Mesodermal cell (in vitro differentiated cells): ENCODE data around the gene SLC25A34.

Experiments used
- H3K27ac ChIP-seq: 2 replicates; pipeline ENCODE4 v1.7.0; 2013; ENCODE audit warnings: mild to moderate bottlenecking, low read depth, low read length, moderate library complexity; ENCODE audit not compliant: severe bottlenecking
- H3K36me3 ChIP-seq: 2 replicates; pipeline ENCODE4 v1.7.1; 2013; ENCODE audit warnings: mild to moderate bottlenecking, low read length, moderate library complexity; ENCODE audit not compliant: control insufficient read depth, insufficient read depth
- H3K4me1 ChIP-seq: one replicate; pipeline ENCODE4 v1.7.1; 2013; ENCODE audit warnings: mild to moderate bottlenecking, low read length; ENCODE audit not compliant: insufficient read depth, control insufficient read depth, poor library complexity, severe bottlenecking
- H3K4me3 ChIP-seq: 2 replicates; pipeline ENCODE4 v1.7.0; 2013; ENCODE audit warnings: low read length, control low read depth, mild to moderate bottlenecking; ENCODE audit not compliant: insufficient read depth, poor library complexity, severe bottlenecking; ENCODE audit errors: extremely low read depth
- H3K9me3 ChIP-seq: 2 replicates; pipeline ENCODE4 v1.7.1; 2013; ENCODE audit warnings: mild to moderate bottlenecking, low read length, moderate library complexity; ENCODE audit not compliant: control insufficient read depth
- WGBS, 2 experiments: methylation state at CpG; one replicate each; pipeline ENCODE4 v1.1.5; 2013; ENCODE audit warnings: missing lambda C conversion rate in 2 of 2; ENCODE audit not compliant: insufficient coverage in 2 of 2; 5-methylcytosine and 5-hydroxymethylcytosine counted together

The SLC25A34 gene

DNA sequence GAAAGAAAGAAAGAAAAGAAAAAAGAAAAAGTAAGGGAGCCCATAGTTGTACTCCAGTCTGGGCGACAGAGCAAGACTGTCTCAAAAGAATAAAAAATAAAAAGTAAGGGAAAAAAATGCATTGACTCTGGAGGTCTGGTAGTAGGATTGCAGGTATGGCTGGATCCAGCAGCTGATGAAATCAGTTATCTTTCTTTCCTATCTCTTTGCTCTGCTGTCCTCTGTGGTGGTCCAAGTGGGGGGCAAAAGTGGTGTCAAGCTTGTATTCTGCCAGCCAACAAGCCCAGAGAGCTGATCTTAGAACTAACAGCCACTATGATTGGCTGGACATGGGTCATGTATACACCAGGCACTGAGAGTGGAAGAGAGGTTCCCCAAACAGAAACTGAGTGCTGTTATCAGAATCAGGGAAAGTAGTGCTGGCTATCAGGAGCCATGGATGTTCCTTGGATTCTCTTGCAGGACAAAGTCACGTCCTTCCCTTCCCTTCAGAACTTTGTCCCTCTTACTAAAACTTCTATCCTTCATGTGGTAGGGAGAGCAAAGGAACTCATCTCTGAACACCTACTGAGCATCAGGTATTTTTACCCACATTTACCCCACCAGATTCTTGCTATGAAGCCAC lies 19.1 kb downstream of the SLC25A34 start:
- no peaks in the 10 kb centered on the region for H3K9me3 ChIP-seq
- WGBS, 2 experiments, result 80 to 100% methylated on average over 1 of the region's 2 CpGs
- peaks cover 15% of the 10 kb centered on the region for H3K4me1 ChIP-seq

DNA sequence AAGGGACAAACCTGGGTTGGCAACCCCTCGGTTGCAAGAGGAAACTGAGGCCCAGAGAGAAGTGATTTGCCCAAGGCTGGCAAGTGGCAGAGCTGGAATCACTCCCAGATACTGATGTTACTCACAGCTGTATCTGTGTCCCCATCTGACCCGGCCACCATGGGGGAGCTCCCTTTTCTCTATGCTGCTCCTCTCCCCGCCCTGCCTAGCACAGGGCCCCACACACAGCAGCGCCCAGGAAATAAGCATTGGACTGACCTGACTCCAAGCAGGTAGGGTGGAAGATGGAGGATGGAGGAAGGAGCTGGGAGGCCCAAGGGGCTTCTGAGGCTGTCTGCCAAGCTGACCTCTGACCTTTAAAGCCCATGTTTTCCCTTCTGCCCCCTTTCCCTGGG lies 19.6 kb downstream of the SLC25A34 start:
- Histone ChIP-seq H3K36me3 (no peaks in the 10 kb centered on the region), H3K9me3 (no peaks in the 10 kb centered on the region), H3K27ac (no peak overlapping the region), H3K4me1 (peaks cover 14% of the 10 kb centered on the region), H3K4me3 (no peak overlapping the region)
- 86 to 94% methylated on average over 2 of the region's 4 CpGs for WGBS, 2 experiments

More for the DNA sequence above, 19.1 kb downstream of the SLC25A34 start:
- Histone ChIP-seq H3K27ac (no peak overlapping the region), H3K36me3 (no peaks in the 10 kb centered on the region), H3K4me3 (no peak overlapping the region)

DNA sequence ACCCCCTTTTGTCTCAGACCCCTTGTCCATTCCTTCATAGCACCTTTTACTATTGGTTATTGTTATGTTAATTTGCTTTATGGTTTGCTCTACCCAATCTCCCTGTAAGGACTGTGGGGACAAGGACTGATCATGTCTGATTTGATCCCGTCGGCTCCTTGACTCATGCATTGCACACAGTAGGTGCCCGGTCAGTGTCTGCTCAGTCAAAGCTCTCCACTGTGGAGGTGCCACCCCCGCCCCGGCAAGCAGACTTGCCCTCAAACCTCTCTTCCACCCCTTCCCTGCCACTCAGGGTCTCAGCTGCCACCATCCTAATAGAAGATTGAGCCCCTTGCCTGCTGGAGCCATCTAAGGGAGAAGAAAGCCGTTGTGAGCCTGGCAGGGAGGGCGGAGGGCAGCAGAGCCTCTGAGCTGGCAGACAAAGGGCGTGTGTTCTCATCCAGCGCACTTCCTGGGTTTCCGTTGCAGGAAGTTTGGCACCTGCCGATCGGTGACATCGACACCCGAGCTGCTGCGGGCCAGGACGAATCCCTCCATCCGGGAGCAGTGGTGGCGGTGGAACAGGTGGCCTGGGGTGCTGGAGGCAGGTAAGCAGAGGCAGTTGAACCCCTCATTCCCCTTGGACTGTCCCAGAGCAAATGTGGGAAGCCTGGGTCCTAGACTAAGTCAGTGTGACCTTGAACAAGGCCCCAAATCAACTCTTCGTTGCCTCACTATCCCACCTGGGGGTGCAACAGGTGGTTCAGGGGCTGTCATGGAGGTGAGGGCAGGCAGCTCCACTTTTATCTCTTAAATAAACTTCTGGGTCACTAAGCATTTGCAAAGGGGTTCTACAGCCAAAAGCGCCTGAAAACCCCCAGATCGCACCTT lies 20.3 kb downstream of the SLC25A34 start:
- Histone ChIP-seq H3K4me3 (no peak overlapping the region), H3K4me1 (peaks cover 21% of the 10 kb centered on the region), H3K36me3 (no peaks in the 10 kb centered on the region), H3K9me3 (no peaks in the 10 kb centered on the region), H3K27ac (no peak overlapping the region)
- 55% methylated on average over 18 to 20 of the region's 21 CpGs for whole genome bisulfite sequencing, 2 experiments

DNA sequence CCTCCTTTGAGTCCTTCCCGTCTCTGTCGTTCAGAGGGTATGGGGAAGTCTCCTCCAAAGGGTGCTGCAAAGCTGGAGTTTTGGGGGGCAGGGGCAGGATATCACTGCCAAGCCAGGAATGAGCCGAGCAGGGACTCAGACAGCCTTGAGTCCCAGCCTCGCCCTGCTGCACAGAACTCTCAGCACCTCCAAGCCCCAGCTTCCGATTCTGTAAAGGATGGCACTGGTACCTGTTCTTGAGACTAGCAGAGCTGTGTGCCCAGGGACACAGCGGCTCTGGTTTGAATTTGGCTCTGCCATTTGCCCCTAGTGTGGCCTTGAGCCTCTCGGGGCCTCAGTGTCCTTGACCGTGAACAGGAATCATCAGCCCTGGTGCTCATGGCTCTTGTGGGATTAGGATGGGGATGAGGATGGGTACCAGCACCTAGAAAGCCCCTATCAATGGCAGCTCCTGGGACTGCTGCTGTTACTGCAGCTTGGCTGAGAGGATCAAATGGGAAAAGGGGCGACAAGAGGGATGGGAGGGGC lies 21.0 kb downstream of the SLC25A34 start:
- Histone ChIP-seq H3K4me1 (peaks cover 26% of the 10 kb centered on the region), H3K9me3 (no peaks in the 10 kb centered on the region), H3K36me3 (peaks cover 6% of the 10 kb centered on the region), H3K4me3 (no peak overlapping the region), H3K27ac (no peak overlapping the region)
- 70 to 84% methylated on average over 8 of the region's 9 CpGs for WGBS, 2 experiments

DNA sequence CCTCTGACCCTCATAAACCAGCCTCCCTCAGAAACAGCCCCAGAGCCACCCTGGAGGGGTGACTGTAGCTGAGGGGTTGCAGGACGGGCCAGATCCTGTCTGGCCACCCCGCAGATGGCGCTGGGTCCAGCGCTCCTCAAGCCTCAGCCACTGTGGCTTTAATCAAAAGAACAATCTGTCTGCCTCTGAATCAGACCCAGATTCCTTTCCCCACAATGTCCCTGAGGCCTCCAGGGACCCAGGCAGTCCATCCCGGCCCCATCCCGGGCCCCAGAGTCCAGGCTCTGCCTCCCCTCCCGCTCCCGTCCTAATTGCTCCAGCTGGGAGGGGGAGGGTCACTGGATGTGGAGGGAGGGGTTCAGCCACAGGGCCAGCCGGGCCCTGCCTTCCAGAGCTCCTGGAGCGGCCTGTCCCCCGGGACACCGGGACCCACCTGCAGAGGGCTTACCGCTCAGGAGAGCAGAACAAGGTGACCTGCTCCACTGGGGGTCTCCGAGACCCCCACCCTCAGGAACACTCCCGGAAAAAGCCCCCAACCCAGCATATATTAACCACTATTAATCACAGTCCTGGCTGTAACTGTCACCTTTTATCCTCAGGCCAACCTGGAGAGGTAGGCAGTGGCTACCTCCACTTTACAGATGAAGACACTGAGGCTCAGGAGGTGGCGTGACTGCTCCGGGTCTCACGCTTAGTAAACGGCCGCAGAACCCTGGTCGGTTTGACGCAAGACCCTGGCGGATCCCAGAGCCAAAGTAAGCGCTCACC lies 21.7 kb downstream of the SLC25A34 start:
- peaks cover 29% of the 10 kb centered on the region for H3K4me1 ChIP-seq
- H3K9me3 ChIP-seq, result no peaks in the 10 kb centered on the region
- 7 to 13% methylated on average over 14 to 19 of the region's 24 CpGs for WGBS, 2 experiments
- H3K36me3 ChIP-seq, result peaks cover 9% of the 10 kb centered on the region
- H3K27ac ChIP-seq, result no peak overlapping the region
- H3K4me3 ChIP-seq, result peak overlapping the region; percentile 88

DNA sequence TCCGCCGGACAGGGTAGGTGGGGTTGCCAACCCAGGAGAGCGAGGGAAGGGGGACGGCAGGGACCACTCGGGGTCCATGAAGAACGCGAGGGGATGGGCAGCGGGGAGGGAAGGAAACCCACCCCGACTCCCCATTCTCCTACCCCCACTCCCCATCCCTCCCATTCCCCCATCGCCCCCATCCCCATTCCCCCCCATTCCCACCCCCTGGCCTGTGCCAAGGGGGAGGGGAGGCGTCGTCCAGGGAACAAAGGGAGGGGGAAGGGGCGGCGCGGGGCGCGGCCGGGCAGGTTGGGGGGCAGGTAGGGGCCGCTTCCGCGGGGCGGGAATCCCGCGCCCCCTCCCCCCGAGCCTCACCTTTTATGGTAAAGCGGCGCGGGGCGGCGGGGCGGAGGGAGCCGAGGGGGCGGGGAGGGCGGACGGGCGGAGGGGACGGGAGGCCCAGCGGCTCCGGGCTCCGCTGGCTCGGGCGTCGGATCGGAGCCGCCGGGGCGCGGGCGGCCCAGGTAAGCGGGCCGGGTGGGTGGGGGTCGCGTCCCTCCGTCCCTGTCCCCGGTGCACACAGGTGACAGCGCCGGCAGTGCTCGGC lies 22.4 kb downstream of the SLC25A34 start, which contains the start of gene FBLIM1:
Gene FBLIM1, plus strand, starts transcription at position 453 of the 589 bp plus-strand sequence. CDS start 6,189 bp downstream, outside the sequence.
- H3K36me3 ChIP-seq, result peaks cover 9% of the 10 kb centered on the region
- H3K27ac ChIP-seq, result peak within 1 kb of the TSS; percentile 23
- H3K9me3 ChIP-seq, result no peaks in the 10 kb centered on the region
- H3K4me3 ChIP-seq, result peak within 1 kb of the TSS; percentile 88
- peaks cover 30% of the 10 kb centered on the region for H3K4me1 ChIP-seq
- 0 to 1% methylated on average over 3 to 40 of the region's 58 CpGs for WGBS, 2 experiments

DNA sequence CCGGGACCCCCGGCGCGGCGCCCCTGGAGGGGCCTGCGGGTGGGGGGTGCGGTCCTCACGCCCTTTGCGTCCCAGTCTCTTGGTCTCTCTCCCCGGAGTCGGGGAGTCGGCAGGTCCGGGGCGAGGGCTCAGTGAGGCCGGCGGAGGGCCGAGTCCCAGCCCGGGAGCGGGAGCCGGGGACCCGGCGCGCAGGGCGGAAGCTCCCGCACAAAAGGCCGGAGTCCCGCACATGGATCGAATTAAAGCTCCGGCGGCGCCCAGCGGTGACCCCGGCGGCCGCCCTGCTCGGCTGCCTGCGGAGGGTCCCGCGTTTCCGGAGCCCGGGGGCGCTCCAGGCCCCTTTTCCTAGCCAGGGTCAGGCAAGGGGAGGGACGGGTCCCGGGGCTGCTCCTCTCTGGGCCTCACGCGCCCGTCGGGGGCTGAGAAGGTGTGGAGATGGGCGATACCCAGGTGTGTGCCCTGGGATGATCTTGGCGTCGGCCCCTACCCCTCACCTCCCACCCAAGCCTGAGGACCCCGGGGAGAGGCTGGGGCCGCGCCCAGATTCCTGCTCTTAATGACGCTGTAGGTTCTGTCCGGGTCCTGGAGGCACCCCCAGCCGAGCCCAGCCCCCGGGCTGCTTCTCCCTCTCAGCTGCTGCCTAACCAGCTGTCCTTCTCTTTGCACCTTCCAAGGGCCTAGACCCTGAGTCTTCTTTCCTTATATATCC lies 23.0 kb downstream of the SLC25A34 start:
- WGBS, 2 experiments, result 0 to 1% methylated on average over 33 to 45 of the region's 58 CpGs
- peaks cover 15% of the 10 kb centered on the region for H3K36me3 ChIP-seq
- peaks cover 30% of the 10 kb centered on the region for H3K4me1 ChIP-seq
- peak overlapping the region; percentile 88 for H3K4me3 ChIP-seq
- no peaks in the 10 kb centered on the region for H3K9me3 ChIP-seq
- H3K27ac ChIP-seq, result peak overlapping the region; percentile 23

DNA sequence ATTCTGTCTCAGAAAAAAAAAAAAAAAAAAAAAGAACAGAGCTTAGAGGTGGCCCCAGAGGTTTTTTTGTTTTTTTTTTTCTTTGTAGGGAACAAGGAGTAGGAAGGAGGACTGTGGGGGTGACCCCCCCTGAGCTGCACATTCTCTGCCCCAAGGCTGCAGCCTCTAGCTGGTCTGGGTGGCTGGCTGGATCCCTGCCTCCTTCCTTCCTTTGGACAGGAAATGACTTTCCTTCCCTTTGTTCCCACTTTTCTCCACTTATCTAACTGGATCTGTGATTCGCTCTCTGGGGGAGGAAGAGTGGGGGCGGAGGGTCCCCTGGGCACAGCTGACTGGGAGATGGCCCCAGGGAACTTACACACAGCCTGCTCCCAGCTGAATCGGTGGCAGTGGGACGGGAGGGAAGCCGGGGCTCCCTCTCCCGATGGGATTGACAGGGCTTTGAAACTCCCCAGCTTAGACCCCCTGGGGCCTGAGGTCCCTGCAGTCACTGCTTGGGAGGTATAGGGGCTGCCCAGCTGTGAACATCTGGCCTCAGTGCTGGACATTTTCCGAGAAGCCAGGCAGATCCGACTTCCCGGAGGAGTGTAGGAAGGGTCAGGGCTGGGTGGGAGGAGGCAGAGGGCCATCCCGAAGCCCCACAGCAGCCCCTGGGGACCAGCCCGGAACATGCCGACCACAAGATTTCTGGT lies 24.6 kb downstream of the SLC25A34 start:
- H3K4me3 ChIP-seq, result peak overlapping the region; percentile 32
- peak overlapping the region; percentile 82 for H3K27ac ChIP-seq
- peaks cover 30% of the 10 kb centered on the region for H3K4me1 ChIP-seq
- peaks cover 30% of the 10 kb centered on the region for H3K36me3 ChIP-seq
- WGBS, 2 experiments, result 32 to 39% methylated on average over 9 to 12 of the region's 12 CpGs
- H3K9me3 ChIP-seq, result no peaks in the 10 kb centered on the region

DNA sequence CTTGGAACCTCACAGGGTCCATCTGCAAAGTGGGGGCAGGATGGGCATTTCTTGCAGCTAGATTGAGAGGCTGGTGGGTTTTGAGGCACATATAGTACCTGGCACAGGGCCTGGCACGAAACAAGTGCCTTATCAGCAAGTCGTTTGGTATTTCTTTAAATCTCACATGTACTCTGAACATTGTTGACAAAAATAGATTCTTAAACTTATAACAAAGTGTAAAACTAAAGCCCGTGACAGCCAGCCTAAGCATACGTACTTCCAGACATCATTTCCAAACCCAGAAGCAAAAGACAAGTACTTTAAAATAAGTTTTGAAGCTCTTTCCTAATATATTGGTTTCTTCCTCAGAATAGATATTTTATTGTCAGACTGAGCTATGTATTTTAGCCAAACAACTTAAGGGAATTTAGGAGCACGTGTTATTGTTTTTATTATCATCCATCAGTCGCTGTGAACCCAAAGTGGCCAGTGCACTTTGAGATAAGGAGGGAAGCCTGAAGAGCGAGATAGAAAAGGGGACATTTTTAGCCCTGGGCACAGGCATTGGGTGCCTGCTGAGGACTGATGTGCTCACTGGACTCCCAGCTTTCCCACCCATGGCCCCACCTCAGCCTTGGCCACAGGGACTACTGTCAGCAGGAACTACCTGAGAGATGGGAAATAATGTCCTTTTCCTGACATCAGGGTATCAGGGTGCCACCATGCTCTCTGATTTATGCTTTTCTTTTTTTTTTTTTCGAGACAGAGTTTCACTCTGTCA lies 25.5 kb downstream of the SLC25A34 start:
- Histone ChIP-seq H3K36me3 (peaks cover 37% of the 10 kb centered on the region), H3K4me1 (peaks cover 29% of the 10 kb centered on the region), H3K4me3 (peak overlapping the region; percentile 32), H3K27ac (peak overlapping the region; percentile 82), H3K9me3 (no peaks in the 10 kb centered on the region)
- WGBS, 2 experiments, result 88 to 94% methylated on average over 2 to 3 of the region's 8 CpGs
